ENCODE results near the gene UBQLN3. TPM values are rescaled to one million over a fixed set of nuclear protein-coding genes. Genes with fewer than 3 reads are reported as not detected.
A peak's percentile ranks its signal among the peaks of the same experiment; 100 is the strongest.

UBQLN3 gene
- total RNA-seq, 1 donor from 2014 or later, result not detected

GRCh38 chr11:5547982-5548381, 38.2 kb upstream of the UBQLN3 start:
- no peaks in the 10 kb centered on the region for H3K27me3 Mint-ChIP-seq (ENCODE audit: low read depth, unreplicated experiment)
- DNase-seq (ENCODE audit: low read depth) (no peak), FAIRE-seq (no peak)
- Histone ChIP-seq H3K9ac (ENCODE audit: low read length) (no peak overlapping the region), H3K27ac (ENCODE audit: low read depth, low read length) (no peak overlapping the region), H3K4me3 (ENCODE audit: insufficient read depth, low read depth, low read length) (no peak overlapping the region), H3K4me1 (ENCODE audit: insufficient read depth, low read length) (peaks cover 12% of the 10 kb centered on the region), H3K36me3 (ENCODE audit: insufficient read depth, low read length) (no peaks in the 10 kb centered on the region), H3K27me3 (ENCODE audit: insufficient read depth, low read length) (no peaks in the 10 kb centered on the region), H4K20me1 (ENCODE audit: insufficient read depth, low read length) (no peaks in the 10 kb centered on the region), H3K79me2 (ENCODE audit: insufficient read depth, low read length) (no peaks in the 10 kb centered on the region), H2AFZ (ENCODE audit: low read depth, low read length) (no peak overlapping the region), H3K4me2 (ENCODE audit: low read length) (no peak overlapping the region), H3K9me3 (ENCODE audit: insufficient read depth, low read depth, low read length) (no peaks in the 10 kb centered on the region)
- H3K27ac Mint-ChIP-seq (ENCODE audit: unreplicated experiment), result no peak overlapping the region
- no peaks in the 10 kb centered on the region for H3K36me3 Mint-ChIP-seq (ENCODE audit: low read depth, unreplicated experiment)
- H3K4me1 Mint-ChIP-seq (ENCODE audit: low read depth, unreplicated experiment), result peaks cover 13% of the 10 kb centered on the region
- no peaks in the 10 kb centered on the region for H3K9me3 Mint-ChIP-seq (ENCODE audit: unreplicated experiment)
- no peak overlapping the region for H3K4me3 Mint-ChIP-seq (ENCODE audit: unreplicated experiment)
- TF ChIP-seq, protein P1, sequence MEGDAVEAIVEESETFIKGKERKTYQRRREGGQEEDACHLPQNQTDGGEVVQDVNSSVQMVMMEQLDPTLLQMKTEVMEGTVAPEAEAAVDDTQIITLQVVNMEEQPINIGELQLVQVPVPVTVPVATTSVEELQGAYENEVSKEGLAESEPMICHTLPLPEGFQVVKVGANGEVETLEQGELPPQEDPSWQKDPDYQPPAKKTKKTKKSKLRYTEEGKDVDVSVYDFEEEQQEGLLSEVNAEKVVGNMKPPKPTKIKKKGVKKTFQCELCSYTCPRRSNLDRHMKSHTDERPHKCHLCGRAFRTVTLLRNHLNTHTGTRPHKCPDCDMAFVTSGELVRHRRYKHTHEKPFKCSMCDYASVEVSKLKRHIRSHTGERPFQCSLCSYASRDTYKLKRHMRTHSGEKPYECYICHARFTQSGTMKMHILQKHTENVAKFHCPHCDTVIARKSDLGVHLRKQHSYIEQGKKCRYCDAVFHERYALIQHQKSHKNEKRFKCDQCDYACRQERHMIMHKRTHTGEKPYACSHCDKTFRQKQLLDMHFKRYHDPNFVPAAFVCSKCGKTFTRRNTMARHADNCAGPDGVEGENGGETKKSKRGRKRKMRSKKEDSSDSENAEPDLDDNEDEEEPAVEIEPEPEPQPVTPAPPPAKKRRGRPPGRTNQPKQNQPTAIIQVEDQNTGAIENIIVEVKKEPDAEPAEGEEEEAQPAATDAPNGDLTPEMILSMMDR (IDR thresholded peaks at IDR 0.05; ENCODE audit: insufficient read depth, low read depth, low read length), result no peak

DNA sequence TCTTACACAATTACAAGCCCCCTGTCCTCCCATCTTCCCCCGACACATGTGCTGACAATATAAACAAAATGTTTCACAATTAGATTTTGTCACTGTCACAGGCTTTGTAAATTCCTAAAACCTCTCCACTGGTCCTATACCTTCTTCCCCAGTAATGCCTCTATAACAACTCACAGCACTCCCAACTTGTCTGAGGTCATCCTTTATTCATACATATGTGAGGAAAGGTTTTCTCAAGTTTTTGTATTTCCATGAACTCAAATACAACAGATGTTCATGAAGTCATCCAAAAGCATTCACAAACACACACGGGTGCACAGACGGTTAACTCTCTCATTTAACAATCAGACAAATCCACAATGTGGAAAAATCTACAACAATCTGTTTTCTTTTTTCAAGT, 36.7 kb upstream of the UBQLN3 start:
- DNase-seq (ENCODE audit: low read depth), result peak; percentile 3
- H3K27me3 Mint-ChIP-seq (ENCODE audit: low read depth, unreplicated experiment), result no peaks in the 10 kb centered on the region

DNA sequence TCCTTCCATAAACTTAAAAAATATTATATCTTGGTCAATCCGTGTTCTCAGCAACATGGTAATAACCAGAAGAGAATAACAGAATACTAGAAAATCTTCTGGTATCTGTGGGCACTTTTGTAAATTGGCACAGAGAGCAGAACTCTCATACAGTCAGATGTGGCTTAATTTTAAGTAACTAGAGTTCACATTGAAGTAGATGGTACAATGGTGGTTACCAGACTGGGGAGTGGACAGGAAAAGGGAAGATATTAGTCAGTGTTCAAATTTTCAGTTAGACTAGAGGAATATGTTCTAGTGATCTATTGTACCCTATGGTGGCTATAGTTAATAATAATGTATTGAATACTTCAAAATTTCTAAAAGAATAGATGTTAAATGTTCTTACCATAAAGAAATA, 31.7 kb upstream of the UBQLN3 start:
- Histone ChIP-seq H3K4me2 (ENCODE audit: low read length) (no peak overlapping the region), H3K4me1 (ENCODE audit: insufficient read depth, low read length) (no peaks in the 10 kb centered on the region), H3K36me3 (ENCODE audit: insufficient read depth, low read length) (no peaks in the 10 kb centered on the region), H3K4me3 (ENCODE audit: insufficient read depth, low read depth, low read length) (no peak overlapping the region), H3K9me3 (ENCODE audit: insufficient read depth, low read depth, low read length) (no peaks in the 10 kb centered on the region), H4K20me1 (ENCODE audit: insufficient read depth, low read length) (no peaks in the 10 kb centered on the region), H3K79me2 (ENCODE audit: insufficient read depth, low read length) (no peaks in the 10 kb centered on the region), H3K27me3 (ENCODE audit: insufficient read depth, low read length) (no peaks in the 10 kb centered on the region), H2AFZ (ENCODE audit: low read depth, low read length) (no peak overlapping the region), H3K9ac (ENCODE audit: low read length) (no peak overlapping the region), H3K27ac (ENCODE audit: low read depth, low read length) (no peak overlapping the region)
- TF ChIP-seq EZH2 (IDR thresholded peaks at IDR 0.05; ENCODE audit: insufficient read depth, low read length), result no peak
- TF ChIP-seq, protein P1 (IDR thresholded peaks at IDR 0.05; ENCODE audit: insufficient read depth, low read depth, low read length), result no peak
- H3K27ac Mint-ChIP-seq (ENCODE audit: unreplicated experiment), result no peak overlapping the region
- DNase-seq (ENCODE audit: low read depth) (no peak), FAIRE-seq (no peak)
- H3K4me3 Mint-ChIP-seq (ENCODE audit: unreplicated experiment), result no peak overlapping the region
- H3K9me3 Mint-ChIP-seq (ENCODE audit: unreplicated experiment), result no peaks in the 10 kb centered on the region
- peaks cover 2% of the 10 kb centered on the region for H3K36me3 Mint-ChIP-seq (ENCODE audit: low read depth, unreplicated experiment)
- no peaks in the 10 kb centered on the region for H3K4me1 Mint-ChIP-seq (ENCODE audit: low read depth, unreplicated experiment)
- H3K27me3 Mint-ChIP-seq (ENCODE audit: low read depth, unreplicated experiment), result no peaks in the 10 kb centered on the region

More for the DNA sequence above, 36.7 kb upstream of the UBQLN3 start:
- H3K9ac ChIP-seq (ENCODE audit: low read length), result no peak overlapping the region
- H3K79me2 ChIP-seq (ENCODE audit: insufficient read depth, low read length), result no peaks in the 10 kb centered on the region
- no peak overlapping the region for H2AFZ ChIP-seq (ENCODE audit: low read depth, low read length)
- no peak overlapping the region for H3K27ac ChIP-seq (ENCODE audit: low read depth, low read length)
- H4K20me1 ChIP-seq (ENCODE audit: insufficient read depth, low read length), result no peaks in the 10 kb centered on the region
- no peak for FAIRE-seq
- Mint-ChIP-seq H3K9me3 (ENCODE audit: unreplicated experiment) (no peaks in the 10 kb centered on the region), H3K4me1 (ENCODE audit: low read depth, unreplicated experiment) (peaks cover 12% of the 10 kb centered on the region), H3K4me3 (ENCODE audit: unreplicated experiment) (no peak overlapping the region), H3K36me3 (ENCODE audit: low read depth, unreplicated experiment) (no peaks in the 10 kb centered on the region), H3K27ac (ENCODE audit: unreplicated experiment) (no peak overlapping the region)
- H3K4me1 ChIP-seq (ENCODE audit: insufficient read depth, low read length), result peaks cover 10% of the 10 kb centered on the region
- no peak overlapping the region for H3K4me2 ChIP-seq (ENCODE audit: low read length)
- H3K9me3 ChIP-seq (ENCODE audit: insufficient read depth, low read depth, low read length), result no peaks in the 10 kb centered on the region
- H3K27me3 ChIP-seq (ENCODE audit: insufficient read depth, low read length), result no peaks in the 10 kb centered on the region
- TF ChIP-seq, protein P1 (IDR thresholded peaks at IDR 0.05; ENCODE audit: insufficient read depth, low read depth, low read length), result no peak
- TF ChIP-seq EZH2 (IDR thresholded peaks at IDR 0.05; ENCODE audit: insufficient read depth, low read length), result no peak
- no peaks in the 10 kb centered on the region for H3K36me3 ChIP-seq (ENCODE audit: insufficient read depth, low read length)
- no peak overlapping the region for H3K4me3 ChIP-seq (ENCODE audit: insufficient read depth, low read depth, low read length)
